GM21423 (cell line): ENCODE results near the gene CFAP43.

Experiments used
- ATAC-seq: cut with Tn5 transposase; IDR thresholded peaks from one replicate; pipeline ENCODE4 v1.9.1; 2021; ENCODE audit warnings: mild to moderate bottlenecking, moderate library complexity; ENCODE audit not compliant: unreplicated experiment

CFAP43 gene

GRCh38 chr10:104099941-104100340, 132.2 kb downstream of the CFAP43 start:
- ATAC-seq: no peak

GRCh38 chr10:104099269-104099668, 132.9 kb downstream of the CFAP43 start:
- no peak for ATAC-seq

- no peak for ATAC-seq
Measured at GRCh38 chr10:104098358-104098925, 133.7 kb downstream of the CFAP43 start.

GRCh38 chr10:104096692-104097091, 135.5 kb downstream of the CFAP43 start:
- no peak for ATAC-seq

GRCh38 chr10:104092749-104093148, 139.4 kb downstream of the CFAP43 start:
- no peak for ATAC-seq

- no peak for ATAC-seq
Measured at GRCh38 chr10:104090611-104091010, 141.6 kb downstream of the CFAP43 start.

- no peak for ATAC-seq
Measured at GRCh38 chr10:104089621-104090020, 142.5 kb downstream of the CFAP43 start.

- no peak for ATAC-seq
Measured at GRCh38 chr10:104088239-104088638, 143.9 kb downstream of the CFAP43 start.

- no peak for ATAC-seq
Measured at GRCh38 chr10:104085801-104086400, 146.3 kb downstream of the CFAP43 start, which contains the start of gene COL17A1. TSS of gene COL17A1 (minus strand) at chr10:104085880. CDS start at chr10:104080673, 5,207 bp downstream.

- ATAC-seq: no peak
Measured at GRCh38 chr10:104084482-104085142, 147.6 kb downstream of the CFAP43 start.

GRCh38 chr10:104081998-104082397, 150.2 kb downstream of the CFAP43 start:
- ATAC-seq: no peak

GRCh38 chr10:104080762-104081161, 151.4 kb downstream of the CFAP43 start:
- no peak for ATAC-seq
